ENCODE measurements around the gene SUZ12.
"Not testable (repeated sequence)": the region's sequence is repeated elsewhere in the genome, so short reads cannot be mapped to it uniquely, and the experiment has no call there.

SUZ12 gene

DNA sequence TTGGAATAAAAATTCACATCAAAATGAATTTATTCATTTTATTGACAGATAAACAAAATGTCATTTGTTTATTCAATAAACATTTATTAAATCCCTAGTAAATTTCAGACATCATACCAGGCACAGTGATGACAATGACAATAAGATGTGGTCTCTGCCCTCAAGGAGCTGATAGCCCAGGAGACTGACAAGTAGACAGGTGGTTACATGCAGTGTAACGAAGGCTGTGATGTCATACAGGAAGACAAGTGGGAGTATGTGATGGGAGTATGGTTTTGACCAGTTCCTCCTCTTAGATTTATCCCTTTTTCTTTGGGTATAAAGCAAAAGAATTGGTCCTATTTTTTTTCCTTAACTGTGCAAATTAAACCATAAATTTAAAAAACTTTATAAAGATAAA lies 97.0 kb downstream of the SUZ12 start:
- not testable (repeated sequence) for DNase-seq (ENCODE audit: extremely low read depth in 1 of 2, low read depth in 1 of 2)

DNA sequence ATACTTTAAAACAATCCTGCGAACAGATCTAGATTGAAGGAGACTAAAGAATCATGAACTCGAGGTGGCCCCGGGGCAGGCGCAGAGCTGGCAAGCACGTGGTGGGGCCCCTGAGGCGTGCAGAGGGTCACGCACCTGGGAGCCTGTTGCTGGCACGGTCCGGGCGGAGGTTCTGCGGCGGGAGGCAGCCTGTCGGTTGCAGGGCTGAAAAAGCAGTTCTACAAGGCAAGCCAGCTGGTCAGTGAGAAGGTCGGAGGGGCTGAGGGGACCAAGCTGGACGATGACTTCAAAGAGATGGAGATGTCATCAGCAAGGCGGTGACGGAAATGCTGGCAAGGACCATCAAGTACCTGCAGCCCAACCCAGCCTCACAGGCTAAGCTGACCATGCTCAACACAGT lies 103.4 kb downstream of the SUZ12 start:
- DNase-seq (ENCODE audit: extremely low read depth in 1 of 2, low read depth in 1 of 2) = not testable (repeated sequence)

DNA sequence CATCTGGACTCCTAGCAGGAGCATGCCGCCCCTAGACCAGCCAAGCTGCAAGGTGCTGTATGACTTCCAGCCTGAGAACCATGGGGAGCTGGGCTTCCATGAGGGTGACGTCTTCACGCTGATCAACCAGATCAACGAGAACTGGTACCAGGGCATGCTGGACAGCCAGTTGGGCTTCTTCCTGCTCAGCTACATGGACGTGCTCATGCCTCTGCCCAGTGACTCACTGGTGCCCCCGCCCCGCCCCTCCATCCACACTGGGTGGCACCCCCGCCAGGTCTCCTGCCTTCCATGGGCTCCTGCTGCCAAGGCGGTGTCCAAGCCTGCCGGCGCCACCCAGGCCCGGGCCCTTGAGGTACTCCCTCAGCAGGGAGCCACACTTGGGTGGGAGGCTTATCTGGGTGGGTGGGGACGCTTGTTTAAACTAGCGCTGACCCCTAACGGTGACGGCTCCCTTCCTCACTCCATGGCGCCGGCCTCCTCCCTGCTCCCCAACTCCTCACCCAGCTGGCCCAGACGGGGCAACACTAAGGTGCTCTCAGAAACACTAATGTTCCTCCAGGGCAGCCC lies 104.6 kb downstream of the SUZ12 start:
- not testable (repeated sequence) for DNase-seq (ENCODE audit: extremely low read depth in 1 of 2, low read depth in 1 of 2)

DNA sequence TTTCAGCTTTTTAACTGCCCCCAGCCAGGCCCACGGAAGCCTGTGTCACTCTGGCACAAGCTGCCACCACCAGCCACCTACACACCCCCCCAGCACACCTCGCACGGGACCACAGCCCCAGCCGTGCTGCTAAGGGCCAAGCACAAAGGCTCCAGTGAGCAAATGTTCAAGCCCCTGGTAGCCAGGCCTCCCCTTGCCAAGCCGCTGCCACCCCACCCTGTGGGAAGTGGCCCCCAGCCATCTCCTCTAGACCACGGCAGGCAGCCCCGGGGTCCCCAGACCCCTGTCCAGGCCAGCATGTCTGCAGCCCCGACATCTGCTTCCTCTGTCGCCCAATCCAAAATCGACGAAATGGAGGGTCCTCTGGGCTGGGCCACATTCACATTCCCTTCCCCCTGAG lies 105.5 kb downstream of the SUZ12 start:
- DNase-seq (ENCODE audit: extremely low read depth in 1 of 2, low read depth in 1 of 2) = not testable (repeated sequence)

DNA sequence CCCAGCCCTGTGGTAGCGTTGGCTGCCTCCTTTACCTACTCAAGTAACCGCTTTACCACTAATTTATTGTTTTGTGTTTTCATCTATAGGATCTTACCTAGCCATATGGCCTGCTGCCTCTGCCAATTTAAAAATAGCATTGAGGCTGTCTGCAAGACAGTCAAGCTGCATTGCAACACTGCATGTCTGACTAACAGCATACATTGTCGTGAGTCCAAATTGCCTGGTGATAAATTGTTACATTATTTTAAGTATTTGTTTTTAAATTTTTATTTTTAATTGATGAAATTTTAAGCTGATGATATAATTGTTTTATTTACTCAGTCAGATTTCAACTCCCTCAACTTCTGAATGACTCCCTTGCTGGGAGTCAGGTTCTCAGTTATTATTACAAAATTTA lies 108.8 kb downstream of the SUZ12 start:
- DNase-seq (ENCODE audit: extremely low read depth in 1 of 2, low read depth in 1 of 2) = not testable (repeated sequence)

DNA sequence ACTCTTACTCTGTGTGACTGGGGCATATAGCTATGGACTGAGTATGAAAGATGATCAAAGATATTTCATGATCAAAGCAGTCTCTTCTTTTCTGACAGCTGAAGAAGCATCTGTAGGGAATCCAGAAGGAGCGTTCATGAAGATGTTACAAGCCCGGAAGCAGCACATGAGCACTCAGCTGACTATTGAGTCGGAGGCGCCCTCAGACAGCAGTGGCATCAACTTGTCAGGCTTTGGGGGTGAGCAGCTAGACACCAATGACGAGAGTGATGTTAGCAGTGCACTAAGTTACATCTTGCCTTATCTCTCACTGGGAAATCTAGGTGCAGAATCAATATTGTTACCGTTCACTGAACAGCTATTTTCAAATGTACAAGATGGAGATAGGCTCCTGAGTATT lies 110.9 kb downstream of the SUZ12 start:
- not testable (repeated sequence) for DNase-seq (ENCODE audit: extremely low read depth in 1 of 2, low read depth in 1 of 2)

All from stimulated activated CD8-positive, alpha-beta memory T cell treated with anti-CD3 and anti-CD28 coated beads, Interleukin-7, amount 100 ng/mL, for 48 hours (primary cell).